HG03103 (cell line): Measurements from ENCODE around the gene TRAM1L1.
A peak's percentile ranks its signal among the peaks of the same experiment; 100 is the strongest.

ENCODE experiments used
- ATAC-seq: cut with Tn5 transposase; IDR thresholded peaks from one replicate; pipeline ENCODE4 v1.9.1; 2021; ENCODE audit warnings: low read depth; ENCODE audit not compliant: unreplicated experiment

Gene TRAM1L1

DNA sequence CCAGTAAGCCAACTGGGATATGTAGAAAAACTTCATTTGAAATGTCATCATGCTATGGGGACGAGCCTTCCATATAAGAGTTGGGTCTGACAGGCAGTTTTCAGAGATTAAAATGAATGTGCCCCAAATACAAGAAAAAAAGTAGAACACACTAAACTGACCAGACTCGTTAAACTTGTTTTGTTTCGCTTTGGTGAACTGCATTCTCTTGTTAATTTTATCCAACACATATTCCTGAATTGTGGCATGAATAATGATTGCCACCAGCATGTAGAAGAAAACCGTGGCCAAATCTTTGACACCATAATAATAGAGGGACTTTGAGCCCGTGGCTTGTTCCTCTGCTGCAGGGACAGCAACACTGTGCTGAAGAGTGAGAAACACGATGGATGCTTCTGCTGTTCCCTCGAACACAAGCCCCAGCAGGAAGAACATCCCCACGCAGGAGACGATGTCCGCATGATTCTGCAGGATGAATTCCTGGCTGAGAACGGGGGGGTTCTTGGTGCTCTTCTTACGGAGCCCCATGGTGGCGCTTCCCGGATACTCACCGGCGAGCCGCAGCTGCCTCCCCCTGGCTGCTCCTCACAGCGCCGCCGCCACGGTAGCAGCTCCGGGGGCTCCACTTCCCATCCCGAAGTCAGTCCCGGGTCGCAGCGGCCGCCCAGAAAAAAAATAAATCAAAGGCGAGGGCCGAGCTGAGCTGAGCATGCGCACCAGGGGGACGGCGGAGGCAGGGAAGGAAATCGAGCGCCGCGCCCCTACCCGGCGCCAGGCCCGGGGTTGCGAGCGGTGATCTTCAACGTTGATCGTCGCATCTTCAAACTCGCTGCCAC, at the start of gene TRAM1L1:
TSS of gene TRAM1L1 (minus strand) at position 711 of the 836 bp plus-strand sequence. CDS start at position 528, 183 bp downstream.
- peak; percentile 80 for ATAC-seq

DNA sequence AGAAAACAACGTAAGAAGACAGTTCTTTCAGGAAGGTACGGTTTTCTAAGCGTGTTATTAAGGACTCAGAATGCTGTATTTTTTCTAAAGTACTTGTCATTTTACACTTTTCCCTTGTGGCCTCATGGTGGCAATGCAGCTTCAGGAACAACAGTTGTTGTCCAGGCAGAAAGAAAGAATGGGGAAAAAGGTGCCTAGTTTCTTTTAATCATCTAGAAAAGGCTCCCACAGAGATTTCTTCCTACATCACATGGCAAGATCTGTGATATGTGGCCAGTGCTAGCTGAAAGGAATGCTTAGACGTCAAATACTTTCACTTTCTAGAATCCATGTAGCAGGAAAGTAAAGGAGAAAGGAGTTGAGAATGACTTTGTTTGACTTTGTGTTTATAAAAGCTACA, 49.0 kb upstream of the TRAM1L1 start:
- ATAC-seq = no peak

DNA sequence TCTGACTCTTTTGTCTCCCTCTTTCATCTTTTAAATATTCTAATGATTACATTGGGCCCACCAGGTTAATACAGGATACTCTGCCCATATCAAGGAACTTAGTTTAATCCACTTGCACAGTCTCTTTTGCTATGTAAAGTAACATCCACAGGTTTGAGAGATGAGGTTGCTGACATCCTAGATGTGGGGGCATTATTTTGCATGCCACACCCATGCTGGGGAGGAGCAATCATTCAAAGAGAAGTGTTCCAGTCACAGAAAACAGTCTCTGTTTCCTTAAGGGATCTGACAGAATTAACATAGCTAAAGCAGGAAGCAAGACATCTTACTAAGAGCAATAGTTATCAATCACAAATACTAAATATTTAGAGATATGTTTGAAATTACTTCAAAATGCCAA, 11.5 kb upstream of the TRAM1L1 start:
- ATAC-seq = no peak

DNA sequence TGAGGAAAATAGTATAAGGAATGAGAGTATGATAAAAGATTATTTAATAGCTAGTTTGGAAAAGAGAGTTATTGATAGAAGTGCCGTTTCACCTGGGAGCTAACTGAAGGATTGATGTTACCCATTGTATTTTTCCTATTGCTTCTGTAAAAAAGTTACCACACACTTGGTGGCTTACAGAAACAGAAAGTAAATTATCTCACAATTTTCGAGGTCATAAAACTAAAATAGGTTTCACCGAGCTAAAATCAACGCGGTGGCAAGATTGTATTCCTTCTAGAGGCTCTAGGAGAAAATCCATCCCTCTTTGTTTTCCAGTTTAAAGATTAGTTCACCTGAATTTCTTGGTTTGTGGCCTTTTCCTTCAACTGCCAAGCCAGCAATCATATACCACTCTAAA, 11.1 kb upstream of the TRAM1L1 start:
- no peak for ATAC-seq

DNA sequence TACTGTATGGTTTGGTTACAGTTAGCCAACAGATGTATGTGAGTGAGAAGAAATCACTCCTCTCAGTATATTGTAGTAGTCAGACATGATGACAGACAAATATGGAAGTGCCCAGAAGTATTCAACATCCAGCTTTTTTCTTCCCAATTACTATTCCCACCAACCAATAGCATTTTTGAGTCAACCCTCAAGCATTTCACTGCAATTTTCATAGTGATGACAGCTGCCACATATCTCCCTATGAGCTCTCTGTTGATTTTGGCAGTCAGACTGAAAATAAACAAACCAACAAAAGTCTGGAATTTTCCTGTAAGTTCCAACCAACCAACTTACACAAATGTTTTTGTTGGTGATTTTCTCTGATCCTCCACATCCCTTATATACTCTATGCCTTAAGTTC, 8.2 kb upstream of the TRAM1L1 start:
- ATAC-seq = no peak

DNA sequence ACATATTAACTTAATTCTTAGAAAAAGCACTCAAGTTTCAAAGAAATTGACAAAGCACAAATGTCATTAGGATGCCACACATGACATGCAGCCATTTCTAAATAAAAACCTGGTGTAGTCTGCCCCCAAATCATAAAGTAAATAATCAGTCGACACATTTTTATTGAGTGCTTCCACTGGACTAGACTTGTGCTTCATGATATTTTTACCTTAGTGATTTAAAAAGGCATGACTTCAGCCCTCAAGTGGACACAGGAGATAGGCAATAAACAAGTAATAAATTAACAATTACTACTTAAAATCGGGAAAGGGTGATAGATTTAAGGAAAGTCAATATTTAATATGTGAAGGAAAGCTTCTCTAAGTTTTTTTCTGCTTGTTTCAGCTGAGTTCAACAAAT, 7.6 kb downstream of the TRAM1L1 start:
- ATAC-seq = no peak

DNA sequence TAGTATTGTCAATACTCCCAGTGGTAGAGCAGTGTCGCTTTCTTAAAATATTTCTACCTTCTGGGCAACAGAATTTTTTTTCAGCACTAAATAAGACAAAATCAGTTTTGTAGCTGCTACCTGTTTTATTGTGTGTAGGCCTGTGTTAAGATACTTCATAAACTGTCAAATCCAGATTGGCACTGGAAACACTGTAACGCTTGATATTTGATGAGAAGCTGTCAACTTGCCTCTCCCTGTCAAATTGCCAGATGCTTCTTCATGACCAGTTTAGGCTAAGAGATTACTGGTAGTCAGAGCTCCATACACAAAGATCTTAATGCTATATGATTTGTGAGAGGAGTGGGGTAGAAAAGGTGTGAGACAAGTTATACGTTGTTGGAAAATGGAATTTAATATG, 17.3 kb downstream of the TRAM1L1 start:
- no peak for ATAC-seq

DNA sequence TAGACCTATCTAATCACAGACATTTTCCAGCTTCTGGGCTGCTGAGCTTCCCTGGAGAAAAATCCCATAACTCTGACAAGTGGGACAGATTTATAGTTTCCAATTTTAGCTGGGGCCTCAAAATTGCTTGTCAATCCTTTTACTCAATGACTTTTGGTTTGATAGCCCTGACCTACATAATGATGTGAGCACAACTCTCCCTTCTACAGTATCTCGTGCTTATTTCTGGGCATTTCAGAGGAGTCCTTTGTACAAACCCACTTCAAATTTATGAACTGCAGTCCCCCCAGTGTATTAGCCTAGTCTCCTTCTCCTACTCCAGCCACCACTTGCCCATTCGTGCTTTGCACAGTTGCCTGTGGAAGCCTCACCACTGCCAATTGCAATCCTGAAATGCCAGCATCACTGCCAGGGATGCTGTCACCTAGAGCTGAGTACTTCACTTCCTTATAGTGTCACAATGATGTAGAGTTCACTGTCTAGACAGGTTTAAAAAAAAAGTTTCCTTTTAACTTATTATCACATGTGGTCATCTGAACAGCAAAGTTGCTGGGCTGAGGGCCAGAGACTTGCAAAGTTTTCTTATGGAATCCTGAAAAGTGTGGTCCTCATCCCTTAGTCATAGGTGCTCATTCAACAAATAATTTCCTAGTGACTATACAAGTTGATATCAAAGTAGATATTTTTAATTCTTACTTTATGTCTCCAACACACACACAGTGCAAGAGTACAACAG, 21.2 kb downstream of the TRAM1L1 start:
- no peak for ATAC-seq

DNA sequence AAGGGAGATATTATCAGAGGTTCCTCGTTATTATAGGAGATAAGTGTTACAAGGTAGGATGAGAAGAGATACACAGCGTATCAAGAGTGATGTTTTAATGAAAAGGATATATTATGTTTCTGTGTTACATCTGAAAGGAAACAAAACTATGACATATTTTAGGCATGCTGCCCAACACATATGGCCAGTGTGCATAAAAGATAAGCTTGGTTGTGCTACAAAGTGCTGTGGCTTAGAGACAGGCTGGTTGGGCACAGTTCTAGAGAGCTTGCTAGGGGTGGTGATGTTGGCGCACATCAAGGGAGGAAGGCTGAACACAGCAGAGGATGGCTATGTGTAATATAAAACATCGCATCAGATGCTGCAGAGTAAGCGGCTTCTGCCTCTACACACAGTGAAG, 42.4 kb downstream of the TRAM1L1 start:
- no peak for ATAC-seq
